MM.1S (cell line): ENCODE measurements around the gene TTC7B.

Experiments
- EZH2 ChIP-seq: fragments of 300-600 bp; sonication (generic); optimal IDR thresholded peaks from 2 replicates; pipeline ENCODE3; 2017; ENCODE audit warnings: low read depth, mild to moderate bottlenecking, antibody characterized with exemption, low read length, mixed read lengths
- EZH2phosphoT487 ChIP-seq: fragments of 300-600 bp; sonication (generic); IDR thresholded peaks from 2 replicates; pipeline ENCODE4 v1.6.1; 2018; ENCODE audit warnings: antibody characterized with exemption, low read length
- TF ChIP-seq, protein P1 (sequence below): fragments of 300-600 bp; sonication (generic); IDR thresholded peaks from 2 replicates; pipeline ENCODE4 v1.5.1; 2016; ENCODE audit warnings: antibody characterized with exemption, low read length, mixed read lengths

DNA sequence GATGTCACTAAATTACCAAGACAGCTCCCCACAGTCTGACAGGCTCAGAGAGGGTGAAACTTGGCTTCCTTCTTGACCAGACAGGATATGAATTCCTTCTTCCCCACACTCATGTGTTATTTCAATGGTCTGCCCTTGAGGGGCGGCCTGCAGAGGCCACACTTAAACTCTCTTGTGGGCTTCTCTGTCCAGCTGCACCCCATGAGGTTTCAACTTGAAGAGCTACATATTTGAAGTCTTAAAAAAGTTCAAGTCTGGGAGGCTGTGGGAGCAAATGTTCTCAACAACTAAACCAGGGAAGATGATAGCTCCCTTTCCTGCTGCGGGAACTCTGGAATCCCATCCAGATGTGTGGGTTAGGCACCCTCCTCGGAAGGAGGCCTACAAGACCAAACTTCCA is 98.3 kb downstream of the TTC7B start:
- TF ChIP-seq, protein P1, sequence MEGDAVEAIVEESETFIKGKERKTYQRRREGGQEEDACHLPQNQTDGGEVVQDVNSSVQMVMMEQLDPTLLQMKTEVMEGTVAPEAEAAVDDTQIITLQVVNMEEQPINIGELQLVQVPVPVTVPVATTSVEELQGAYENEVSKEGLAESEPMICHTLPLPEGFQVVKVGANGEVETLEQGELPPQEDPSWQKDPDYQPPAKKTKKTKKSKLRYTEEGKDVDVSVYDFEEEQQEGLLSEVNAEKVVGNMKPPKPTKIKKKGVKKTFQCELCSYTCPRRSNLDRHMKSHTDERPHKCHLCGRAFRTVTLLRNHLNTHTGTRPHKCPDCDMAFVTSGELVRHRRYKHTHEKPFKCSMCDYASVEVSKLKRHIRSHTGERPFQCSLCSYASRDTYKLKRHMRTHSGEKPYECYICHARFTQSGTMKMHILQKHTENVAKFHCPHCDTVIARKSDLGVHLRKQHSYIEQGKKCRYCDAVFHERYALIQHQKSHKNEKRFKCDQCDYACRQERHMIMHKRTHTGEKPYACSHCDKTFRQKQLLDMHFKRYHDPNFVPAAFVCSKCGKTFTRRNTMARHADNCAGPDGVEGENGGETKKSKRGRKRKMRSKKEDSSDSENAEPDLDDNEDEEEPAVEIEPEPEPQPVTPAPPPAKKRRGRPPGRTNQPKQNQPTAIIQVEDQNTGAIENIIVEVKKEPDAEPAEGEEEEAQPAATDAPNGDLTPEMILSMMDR, result no peak
- no peak for TF ChIP-seq EZH2
- TF ChIP-seq EZH2phosphoT487, result no peak
